HG03108 (cell line): ENCODE results near the gene OR2AJ1.

ENCODE experiments used
- ATAC-seq: cut with Tn5 transposase; IDR thresholded peaks from one replicate; pipeline ENCODE4 v1.9.1; 2021; ENCODE audit warnings: moderate library complexity; ENCODE audit not compliant: unreplicated experiment

The OR2AJ1 gene

DNA sequence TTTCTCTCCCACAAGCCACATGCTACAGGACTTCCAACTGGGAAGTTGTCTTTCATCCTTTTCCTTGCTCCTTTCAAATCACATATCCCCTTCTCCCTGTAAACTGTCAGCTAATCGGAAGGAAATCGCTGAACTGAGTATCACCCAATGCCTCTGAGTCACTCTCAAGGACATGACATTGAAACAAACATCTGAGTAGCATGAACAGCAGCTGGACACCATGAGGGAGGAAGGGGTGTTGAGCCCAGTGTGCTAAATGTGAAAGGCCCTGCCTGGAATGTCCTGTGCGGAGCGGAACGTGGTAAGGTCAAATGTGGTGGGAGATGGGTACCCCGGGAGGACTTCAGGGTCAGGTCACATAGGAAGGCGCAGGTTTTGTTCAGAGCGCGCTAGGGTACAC is at the start of gene OR2AJ1:
Gene OR2AJ1, plus strand, starts transcription at position 22 of the 400 bp plus-strand sequence. CDS start 8,880 bp downstream, outside the sequence.
- ATAC-seq: no peak

GRCh38 chr1:247883346-247883745 is 41.3 kb upstream of the OR2AJ1 start:
- no peak for ATAC-seq

DNA sequence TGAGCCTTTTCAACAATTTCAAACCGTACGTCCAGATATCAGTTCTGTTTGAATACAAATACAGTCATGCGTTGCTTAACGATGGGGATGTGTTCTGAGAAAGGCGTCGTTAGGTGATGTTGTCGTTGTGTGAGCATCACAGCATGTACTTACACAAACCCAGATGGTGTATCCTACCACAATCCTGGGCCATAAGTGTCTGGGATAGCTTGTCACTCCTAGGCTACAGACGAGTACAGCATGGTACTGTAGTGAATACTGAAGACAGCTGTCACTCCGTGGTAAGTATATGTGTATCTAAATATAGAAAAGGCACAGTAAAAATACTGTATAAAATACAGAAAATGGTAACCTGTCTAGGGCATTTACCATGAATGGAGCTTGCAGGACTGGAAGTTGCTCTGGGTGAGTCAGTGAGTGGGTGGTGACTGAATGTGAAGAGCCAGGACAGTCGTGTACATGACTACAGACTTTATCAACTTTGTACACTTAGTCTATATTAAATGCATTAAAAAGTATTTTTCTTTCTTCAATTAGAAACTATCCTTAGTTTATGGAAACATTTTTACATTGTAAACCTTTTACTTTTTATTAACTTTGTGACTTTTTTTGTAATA is 39.8 kb upstream of the OR2AJ1 start:
- no peak for ATAC-seq

GRCh38 chr1:247895163-247895637 is 29.5 kb upstream of the OR2AJ1 start, which contains the start of gene OR2W3:
OR2W3 (plus strand) TSS chr1:247895587; CDS start chr1:247895587, 0 bp downstream.
- no peak for ATAC-seq

DNA sequence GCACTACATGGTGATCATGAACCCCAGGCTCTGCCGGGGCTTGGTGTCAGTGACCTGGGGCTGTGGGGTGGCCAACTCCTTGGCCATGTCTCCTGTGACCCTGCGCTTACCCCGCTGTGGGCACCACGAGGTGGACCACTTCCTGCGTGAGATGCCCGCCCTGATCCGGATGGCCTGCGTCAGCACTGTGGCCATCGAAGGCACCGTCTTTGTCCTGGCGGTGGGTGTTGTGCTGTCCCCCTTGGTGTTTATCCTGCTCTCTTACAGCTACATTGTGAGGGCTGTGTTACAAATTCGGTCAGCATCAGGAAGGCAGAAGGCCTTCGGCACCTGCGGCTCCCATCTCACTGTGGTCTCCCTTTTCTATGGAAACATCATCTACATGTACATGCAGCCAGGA is 28.7 kb upstream of the OR2AJ1 start:
- no peak for ATAC-seq

DNA sequence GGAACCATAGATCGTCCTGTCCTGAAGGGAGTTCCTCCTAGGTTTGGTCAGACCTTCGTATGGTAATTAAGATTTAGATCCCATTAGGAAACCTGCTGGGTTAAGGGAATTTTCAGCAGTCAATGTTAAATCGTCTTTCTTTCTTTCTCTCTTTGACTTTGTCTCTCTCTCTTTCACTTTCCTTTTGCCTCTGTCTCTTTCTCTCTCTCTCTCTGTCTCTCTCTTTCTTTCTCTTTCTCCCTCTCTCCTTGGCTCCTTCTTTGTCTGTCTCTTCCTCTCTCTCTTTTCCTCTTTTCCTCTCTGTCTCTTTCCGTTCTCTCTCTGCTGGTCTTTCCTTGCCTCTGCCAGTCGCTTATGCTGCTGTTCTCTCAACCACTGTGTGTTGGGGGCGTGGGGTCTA is 20.6 kb upstream of the OR2AJ1 start:
- ATAC-seq: no peak

DNA sequence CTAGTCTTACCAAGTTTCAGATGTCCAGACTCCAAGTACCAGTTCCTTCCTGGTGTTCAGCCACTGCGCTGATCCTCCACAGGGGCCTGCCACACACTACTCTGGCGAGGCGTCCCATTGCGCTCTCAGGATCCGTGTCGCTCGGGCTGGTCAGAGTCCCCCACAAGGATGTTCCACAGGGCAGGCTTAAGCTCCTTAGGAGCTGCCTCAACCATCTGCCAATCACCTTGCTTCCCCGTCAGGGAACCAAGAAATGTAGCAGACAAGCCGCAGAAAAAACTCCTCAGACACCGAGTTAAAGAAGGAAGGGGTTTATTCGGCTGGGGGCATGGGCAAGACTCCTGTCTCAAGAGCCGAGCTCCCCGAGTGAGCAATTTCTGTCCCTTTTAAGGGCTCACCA is 19.5 kb upstream of the OR2AJ1 start:
- no peak for ATAC-seq

DNA sequence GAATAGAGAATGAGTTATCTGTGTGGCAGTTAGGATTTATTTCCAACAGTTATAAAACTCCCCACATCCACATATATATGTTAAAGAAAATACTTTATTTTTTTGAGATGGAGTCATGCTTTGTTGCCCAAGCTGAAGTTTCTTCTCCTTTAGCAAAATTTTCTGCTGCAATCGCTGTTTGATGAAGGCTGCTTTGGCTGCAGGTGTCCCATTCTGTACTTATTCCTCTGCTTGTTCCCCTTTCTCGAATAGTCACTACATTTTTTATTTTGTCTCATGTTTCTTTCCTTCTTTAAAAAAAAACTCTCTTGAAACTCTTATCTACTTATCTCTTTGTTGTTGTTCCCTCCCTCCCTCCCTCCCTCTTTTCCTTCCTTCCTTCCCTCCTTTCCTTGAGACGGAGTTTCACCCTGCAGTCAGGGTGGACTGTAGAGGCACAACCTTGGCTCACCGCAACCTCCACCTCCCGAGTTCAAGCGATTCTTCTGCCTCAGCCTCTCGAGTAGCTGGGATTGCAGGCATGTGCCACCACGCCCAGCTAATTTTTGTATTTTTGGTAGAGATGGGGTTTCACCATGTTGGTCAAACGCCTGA is 18.7 kb upstream of the OR2AJ1 start:
- ATAC-seq: no peak

GRCh38 chr1:247906504-247907047 is 18.1 kb upstream of the OR2AJ1 start:
- no peak for ATAC-seq

DNA sequence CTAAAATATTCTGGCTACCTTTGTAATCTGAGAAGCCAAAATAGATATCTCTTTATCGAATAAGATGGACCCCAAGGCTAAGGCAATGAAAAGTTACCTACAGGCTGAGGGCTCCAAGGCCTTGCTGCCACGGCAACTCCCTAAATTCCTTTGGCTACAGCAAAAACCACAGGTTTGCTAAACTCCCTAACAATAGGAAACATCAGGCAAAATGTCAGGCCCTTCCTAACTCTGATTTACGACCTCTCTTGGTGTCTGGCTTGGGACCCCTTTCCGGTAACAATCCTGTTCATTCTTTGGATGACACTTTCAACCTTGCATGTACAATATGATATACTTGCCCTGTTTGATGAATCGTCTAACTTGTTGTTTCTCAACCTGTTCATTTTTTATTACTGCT is 15.9 kb upstream of the OR2AJ1 start:
- ATAC-seq: no peak

DNA sequence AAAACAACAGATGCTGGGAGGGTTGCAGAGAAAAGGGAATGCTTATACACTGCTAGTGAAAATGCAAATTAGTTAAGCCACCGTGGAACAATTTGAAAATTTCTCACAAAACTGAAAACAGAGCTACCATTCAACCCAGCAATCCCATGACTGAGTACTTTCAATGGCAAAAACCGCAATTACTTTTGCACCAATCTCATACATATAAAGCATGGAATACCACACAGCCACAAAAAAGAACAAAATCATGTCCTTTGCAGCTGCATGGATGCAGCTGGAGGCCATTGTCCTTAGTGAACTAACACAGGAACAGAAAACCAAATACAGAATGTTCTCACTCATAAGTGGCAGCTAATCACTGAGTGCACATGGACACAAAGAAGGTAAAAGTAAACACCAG is 10.9 kb upstream of the OR2AJ1 start:
- no peak for ATAC-seq

DNA sequence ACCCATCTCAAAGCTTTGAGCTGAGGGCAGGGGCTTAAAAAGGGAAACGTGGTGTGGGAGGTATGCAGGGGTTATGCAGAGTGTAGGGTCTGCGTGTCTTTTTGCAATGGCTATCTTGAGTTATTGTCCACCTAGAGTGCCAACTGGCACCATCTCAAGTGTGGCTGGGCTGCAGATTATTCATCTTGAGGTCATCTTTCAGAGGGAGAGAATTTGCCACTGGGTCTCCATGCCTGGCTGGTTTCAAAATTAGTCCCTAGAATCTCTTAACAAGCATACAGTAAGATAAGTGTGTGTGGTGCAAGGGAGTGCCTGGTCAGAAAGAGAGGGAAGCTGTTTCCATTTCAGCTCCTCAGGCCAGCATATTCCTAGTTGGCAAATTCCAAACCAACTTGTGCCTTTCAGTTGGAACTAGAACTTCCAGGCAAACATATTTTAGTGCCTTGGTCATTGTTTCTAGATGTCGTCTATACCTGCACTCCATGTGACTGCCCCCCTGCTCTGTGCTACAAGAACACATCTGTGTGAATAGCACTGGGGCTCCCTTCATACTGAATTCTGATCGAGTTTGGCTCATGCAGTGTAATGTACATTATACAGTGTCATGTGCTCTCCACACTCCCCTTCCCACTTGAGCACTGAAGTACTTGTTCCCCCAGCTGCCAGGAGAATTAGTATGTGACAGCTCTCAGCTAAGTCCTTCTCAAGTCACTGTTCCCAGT is 9.6 kb upstream of the OR2AJ1 start:
- ATAC-seq: no peak

GRCh38 chr1:247919952-247920351 is 4.7 kb upstream of the OR2AJ1 start, which contains the start of gene OR2T8:
OR2T8 (plus strand) TSS chr1:247920252; CDS start chr1:247921018, 766 bp downstream.
- no peak for ATAC-seq

DNA sequence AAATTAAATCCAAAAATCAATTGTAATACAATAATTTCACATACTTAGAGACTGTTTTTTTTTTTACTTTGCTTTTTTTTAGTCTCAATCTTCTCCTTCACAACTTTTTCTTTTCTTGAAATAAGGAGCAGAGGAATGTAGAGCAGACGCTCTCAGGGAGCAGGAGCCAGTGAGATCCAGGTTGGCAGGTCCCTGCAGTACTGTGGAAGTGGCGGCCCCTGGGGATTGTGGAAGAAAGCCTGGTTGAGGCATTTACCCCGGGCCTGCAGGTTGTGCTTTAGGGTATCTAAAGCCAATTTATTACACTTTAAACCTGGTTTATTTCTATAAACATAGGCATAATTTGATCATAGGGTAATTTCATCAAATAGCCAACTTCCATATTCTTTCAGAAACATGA is 748 bp upstream of the OR2AJ1 start:
- no peak for ATAC-seq

DNA sequence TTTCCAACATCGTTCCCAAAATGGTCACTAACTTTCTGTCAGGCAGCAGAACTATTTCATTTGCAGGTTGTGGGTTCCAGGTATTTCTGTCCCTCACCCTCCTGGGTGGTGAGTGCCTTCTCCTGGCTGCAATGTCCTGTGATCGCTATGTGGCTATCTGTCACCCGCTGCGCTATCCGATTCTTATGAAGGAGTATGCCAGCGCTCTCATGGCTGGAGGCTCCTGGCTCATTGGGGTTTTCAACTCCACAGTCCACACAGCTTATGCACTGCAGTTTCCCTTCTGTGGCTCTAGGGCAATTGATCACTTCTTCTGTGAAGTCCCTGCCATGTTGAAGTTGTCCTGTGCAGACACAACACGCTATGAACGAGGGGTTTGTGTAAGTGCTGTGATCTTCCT is 9.3 kb downstream of the OR2AJ1 start:
- ATAC-seq: no peak

DNA sequence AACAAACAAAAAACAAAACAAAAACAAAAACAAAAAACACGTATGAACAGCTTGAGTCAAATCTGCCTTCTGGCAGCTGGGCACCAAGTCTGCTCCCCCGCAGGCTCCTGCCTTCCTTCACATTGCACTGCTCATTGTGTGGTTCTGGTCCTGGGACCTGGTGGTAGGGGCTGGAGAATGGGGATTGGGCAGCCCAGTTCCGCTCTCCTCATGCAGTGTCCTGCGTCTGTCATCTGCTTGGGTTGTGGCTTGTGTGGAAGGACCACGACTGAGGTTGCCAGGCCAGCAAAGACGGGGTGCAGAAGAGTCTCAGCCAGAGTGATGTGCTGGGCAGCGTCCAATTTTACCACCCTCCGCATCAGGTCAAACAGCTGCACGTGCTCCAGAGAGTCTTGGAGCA is 11.1 kb downstream of the OR2AJ1 start:
- ATAC-seq: no peak

DNA sequence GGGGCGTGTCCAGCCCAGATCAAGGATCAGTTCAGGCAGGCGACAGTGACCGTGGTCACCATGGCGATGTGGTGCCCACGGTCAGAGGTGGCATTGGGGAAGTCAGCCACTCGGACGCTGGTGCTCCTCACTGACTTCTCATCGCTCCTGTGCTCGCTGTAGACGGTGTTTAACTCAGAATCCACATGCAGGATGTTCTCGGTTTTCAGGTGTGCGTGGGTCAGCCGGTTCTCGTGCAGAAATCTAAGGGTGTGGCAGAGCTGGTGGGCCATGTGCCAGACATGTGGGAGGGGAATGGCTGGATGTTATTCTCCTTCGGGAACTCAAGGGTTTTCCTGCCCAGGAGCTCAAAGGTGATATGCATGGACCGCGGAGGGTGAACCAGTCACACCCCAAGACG is 11.7 kb downstream of the OR2AJ1 start:
- no peak for ATAC-seq

DNA sequence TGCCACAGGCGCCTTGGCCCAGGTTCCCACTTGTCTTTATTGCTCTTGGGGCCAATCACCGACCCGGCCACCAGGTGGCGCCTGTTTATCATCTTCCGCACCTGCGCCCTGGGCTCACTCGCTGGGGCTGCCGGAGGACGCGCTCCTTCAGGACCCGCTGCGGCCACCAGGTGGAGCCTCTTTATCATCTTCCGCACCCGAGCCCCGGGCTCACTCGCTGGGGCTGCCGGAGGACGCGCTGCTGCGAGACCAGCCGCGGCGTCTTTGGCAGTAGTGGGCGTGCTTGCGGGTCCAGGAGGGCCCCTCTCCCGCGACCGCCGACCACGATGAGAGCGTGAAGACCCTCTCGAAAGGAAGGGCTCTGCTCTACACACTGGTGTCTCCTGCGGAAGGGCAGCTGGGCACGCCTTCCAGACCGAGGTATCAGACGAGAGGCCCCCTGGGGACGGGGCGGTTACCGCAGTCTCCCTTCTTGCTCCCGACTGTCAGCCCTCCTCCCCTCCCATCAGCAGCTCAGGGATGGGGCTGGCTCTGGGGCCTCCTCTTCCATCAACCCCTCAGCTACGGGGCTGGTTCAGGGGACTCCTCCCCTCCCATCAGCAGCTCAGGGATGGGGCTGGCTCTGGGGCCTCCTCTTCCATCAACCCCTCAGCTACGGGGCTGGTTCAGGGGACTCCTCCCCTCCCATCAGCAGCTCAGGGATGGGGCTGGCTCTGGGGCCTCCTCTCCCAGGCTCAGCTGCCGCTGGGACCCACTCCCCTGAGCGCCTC is 12.5 kb downstream of the OR2AJ1 start:
- ATAC-seq: peak; percentile 99

- ATAC-seq: no peak
Observed at GRCh38 chr1:247942624-247943023, 17.9 kb downstream of the OR2AJ1 start.

DNA sequence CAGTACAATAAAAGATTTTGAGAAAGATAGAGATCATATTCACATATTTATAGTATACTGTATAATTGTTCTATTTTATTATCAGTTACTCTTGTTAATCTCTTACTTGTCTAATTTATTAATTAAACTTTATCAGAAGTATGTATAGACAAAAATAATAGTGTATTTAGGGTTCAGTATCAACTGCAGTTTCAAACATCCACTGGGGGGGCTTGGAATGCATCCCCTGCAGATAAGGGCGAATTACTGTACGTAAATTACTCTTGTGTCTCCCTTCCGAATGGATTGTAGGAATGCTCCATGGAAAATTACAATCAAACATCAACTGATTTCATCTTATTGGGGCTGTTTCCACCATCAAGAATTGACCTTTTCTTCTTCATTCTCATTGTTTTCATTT is 23.9 kb downstream of the OR2AJ1 start, which contains the start of gene OR2L8:
Gene OR2L8, plus strand, starts transcription at position 301 of the 400 bp plus-strand sequence. Its CDS starts 0 bp downstream, at position 301.
- no peak for ATAC-seq

GRCh38 chr1:247953408-247953807 is 28.7 kb downstream of the OR2AJ1 start:
- ATAC-seq: no peak
